ENCODE data around the gene FAM98C. TPM values are rescaled to one million over a fixed set of nuclear protein-coding genes. Genes with fewer than 3 reads are reported as not detected.
"Not testable (repeated sequence)": the region's sequence is repeated elsewhere in the genome, so short reads cannot be mapped to it uniquely, and the experiment has no call there.

The FAM98C gene
- total and polyA plus RNA-seq, 2 of the 13 experiments (the other 11 are each of a cell fraction or from before 2014, with no cell fraction given) = 10.0 to 11.5 TPM

DNA sequence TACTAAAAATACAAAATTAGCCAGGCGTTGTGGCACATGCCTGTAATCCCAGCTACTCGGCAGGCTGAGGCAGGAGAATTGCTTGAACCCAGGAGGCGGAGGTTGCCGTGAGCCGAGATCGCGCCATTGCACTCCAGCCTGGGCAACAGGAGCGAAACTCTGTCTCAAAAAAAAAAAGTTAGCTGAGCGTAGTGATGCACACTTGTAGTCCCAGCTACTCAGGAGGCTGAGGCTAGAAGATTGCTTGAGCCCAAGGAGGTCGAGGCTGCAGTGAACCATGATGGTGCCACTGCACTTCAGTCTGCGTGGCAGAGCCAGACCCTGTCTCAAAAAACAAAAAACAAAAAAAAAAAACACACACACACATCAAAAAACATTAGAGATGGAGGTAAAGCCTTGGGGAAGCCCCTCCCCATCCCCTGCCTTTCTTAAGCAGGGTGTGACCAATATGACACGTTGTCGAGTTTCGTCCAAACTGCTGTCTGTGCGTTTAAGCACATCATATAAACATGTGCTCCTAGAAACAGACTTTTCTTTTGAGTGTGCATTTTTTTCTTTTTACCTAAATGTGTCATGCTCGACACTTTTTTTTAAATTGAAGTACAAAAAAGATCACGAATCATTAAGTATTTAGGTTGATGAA is 24.3 kb downstream of the FAM98C start:
- in situ Hi-C loops (cut with HindIII; ENCODE audit: extremely low pct_ligation_motif_present, low pct_unique_long_range_greater_than_20kb); H3K9ac ChIP-seq (ENCODE audit: insufficient read depth, low read depth, low read length); ATAC-seq; FAIRE-seq; H3K27ac ChIP-seq (ENCODE audit: extremely low read length, insufficient read depth, low read length); H3K9me3 ChIP-seq (ENCODE audit: low read length); intact Hi-C loops (cut with micrococcal nuclease; ENCODE audit: unreplicated experiment); H3K4me3 ChIP-seq (replicated peaks in 1 of 3; ENCODE audit: insufficient read depth in 1 of 3, low read depth in 2 of 3, low read length in 3 of 3); H2AFZ ChIP-seq (ENCODE audit: low read length); H3K36me3 ChIP-seq (replicated peaks in 1 of 2; ENCODE audit: control insufficient read depth in 1 of 2, insufficient read depth in 2 of 2, low read length in 2 of 2); POLR2A ChIA-PET; H3K4me2 ChIP-seq (ENCODE audit: low read depth, low read length); DNase-seq (ENCODE audit: low spot score); H3K27me3 ChIP-seq (ENCODE audit: control insufficient read depth in 1 of 2, insufficient read depth in 2 of 2, low read length in 2 of 2); H3K4me1 ChIP-seq (ENCODE audit: insufficient read depth, low read length); CTCF ChIA-PET (ENCODE audit: low intra/inter-chr PET ratio, low total read pairs); H3K79me2 ChIP-seq (ENCODE audit: insufficient read depth, low read length); H4K20me1 ChIP-seq (ENCODE audit: insufficient read depth, low read length); BruUV-seq (replicated peaks); TF ChIP-seq CREB1 (CRISPR knock-in tag; IDR thresholded peaks at IDR 0.05): not testable (repeated sequence)
- WGBS (ENCODE audit: low lambda C conversion rate) = 39% methylated on average over 16 of the region's 17 CpGs
- TF ChIP-seq CREB1 (IDR thresholded peaks at IDR 0.05) = peak; percentile 48; the same call in 1 of the 2 replicates
- TF ChIP-seq MAFK (conservative IDR thresholded peaks at IDR 0.05 in 1 of 2, IDR thresholded peaks at IDR 0.05 in 1 of 2; ENCODE audit: low read length in 2 of 2) = peak in 1 of 2 experiments; percentile 10; a peak in 1 of 4 replicates

DNA sequence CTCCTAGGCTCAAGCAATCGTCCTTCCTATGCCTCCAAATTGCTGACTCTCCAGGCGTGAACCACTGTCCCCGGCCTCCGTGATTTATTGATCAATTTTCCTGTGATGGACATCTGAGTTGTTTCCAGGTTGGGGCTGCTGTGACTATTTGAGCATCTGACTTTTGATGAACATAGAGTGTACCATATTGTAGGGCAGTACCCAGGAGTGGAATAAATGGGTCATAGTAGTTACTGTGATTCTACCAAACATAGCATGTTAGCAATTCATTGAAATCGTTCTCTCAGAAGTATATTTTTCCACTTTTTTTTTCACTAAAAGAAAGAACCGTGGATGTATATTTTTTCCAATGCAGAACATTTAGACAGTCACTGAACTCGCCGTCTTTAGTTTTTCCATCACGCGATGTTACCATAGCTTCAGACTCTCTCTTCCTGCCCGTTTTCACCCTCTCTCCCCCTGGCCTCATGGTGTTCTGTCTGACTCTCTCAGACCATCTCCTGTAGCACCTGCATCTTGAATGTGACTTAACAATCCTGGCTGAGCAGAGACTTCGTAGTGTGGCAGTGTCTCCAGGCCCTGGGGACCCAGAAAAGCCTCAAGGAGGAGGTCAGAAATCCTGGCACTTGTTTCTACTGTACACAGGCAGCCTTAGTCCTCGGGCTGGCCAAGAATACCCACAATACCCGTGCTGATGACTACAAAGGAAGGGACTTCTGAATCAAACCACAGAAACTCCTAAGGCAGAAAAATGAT is 26.3 kb downstream of the FAM98C start:
- H3K9ac ChIP-seq (ENCODE audit: insufficient read depth, low read depth, low read length) = no peak overlapping the region
- no peak for ATAC-seq
- H3K4me3 ChIP-seq (replicated peaks in 1 of 3; ENCODE audit: insufficient read depth in 1 of 3, low read depth in 2 of 3, low read length in 3 of 3) = no peak overlapping the region
- 23% methylated on average over 14 of the region's 14 CpGs for WGBS (ENCODE audit: low lambda C conversion rate)
- in situ Hi-C loops (cut with HindIII; ENCODE audit: extremely low pct_ligation_motif_present, low pct_unique_long_range_greater_than_20kb) = no loop called here
- no peaks in the 10 kb centered on the region for H3K36me3 ChIP-seq (replicated peaks in 1 of 2; ENCODE audit: control insufficient read depth in 1 of 2, insufficient read depth in 2 of 2, low read length in 2 of 2)
- no peaks in the 10 kb centered on the region for H4K20me1 ChIP-seq (ENCODE audit: insufficient read depth, low read length)
- H3K4me1 ChIP-seq (ENCODE audit: insufficient read depth, low read length) = no peaks in the 10 kb centered on the region
- BruUV-seq (replicated peaks) = no TSS peak
- no peak overlapping the region for H2AFZ ChIP-seq (ENCODE audit: low read length)
- no peaks in the 10 kb centered on the region for H3K79me2 ChIP-seq (ENCODE audit: insufficient read depth, low read length)
- no peak overlapping the region for H3K27ac ChIP-seq (ENCODE audit: extremely low read length, insufficient read depth, low read length)
- no peak for DNase-seq (ENCODE audit: low spot score)
- intact Hi-C loops (cut with micrococcal nuclease; ENCODE audit: unreplicated experiment) = no loop called here
- CTCF ChIA-PET (ENCODE audit: low intra/inter-chr PET ratio, low total read pairs) = no interaction called here
- FAIRE-seq = no peak
- H3K9me3 ChIP-seq (ENCODE audit: low read length) = no peaks in the 10 kb centered on the region
- H3K4me2 ChIP-seq (ENCODE audit: low read depth, low read length) = no peak overlapping the region
- peaks cover 0 to 6% of the 10 kb centered on the region in 2 experiments; a peak in 1 of 5 replicates for H3K27me3 ChIP-seq (ENCODE audit: control insufficient read depth in 1 of 2, insufficient read depth in 2 of 2, low read length in 2 of 2)
- TF ChIP-seq RFXAP (CRISPR knock-in tag; IDR thresholded peaks at IDR 0.05; ENCODE audit: borderline replicate concordance) (no peak), BCL6 (CRISPR knock-in tag; IDR thresholded peaks at IDR 0.05) (no peak)
- TF ChIP-seq, protein P1, sequence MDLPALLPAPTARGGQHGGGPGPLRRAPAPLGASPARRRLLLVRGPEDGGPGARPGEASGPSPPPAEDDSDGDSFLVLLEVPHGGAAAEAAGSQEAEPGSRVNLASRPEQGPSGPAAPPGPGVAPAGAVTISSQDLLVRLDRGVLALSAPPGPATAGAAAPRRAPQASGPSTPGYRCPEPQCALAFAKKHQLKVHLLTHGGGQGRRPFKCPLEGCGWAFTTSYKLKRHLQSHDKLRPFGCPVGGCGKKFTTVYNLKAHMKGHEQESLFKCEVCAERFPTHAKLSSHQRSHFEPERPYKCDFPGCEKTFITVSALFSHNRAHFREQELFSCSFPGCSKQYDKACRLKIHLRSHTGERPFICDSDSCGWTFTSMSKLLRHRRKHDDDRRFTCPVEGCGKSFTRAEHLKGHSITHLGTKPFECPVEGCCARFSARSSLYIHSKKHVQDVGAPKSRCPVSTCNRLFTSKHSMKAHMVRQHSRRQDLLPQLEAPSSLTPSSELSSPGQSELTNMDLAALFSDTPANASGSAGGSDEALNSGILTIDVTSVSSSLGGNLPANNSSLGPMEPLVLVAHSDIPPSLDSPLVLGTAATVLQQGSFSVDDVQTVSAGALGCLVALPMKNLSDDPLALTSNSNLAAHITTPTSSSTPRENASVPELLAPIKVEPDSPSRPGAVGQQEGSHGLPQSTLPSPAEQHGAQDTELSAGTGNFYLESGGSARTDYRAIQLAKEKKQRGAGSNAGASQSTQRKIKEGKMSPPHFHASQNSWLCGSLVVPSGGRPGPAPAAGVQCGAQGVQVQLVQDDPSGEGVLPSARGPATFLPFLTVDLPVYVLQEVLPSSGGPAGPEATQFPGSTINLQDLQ (CRISPR knock-in tag; IDR thresholded peaks at IDR 0.05) = no peak
- POLR2A ChIA-PET = no interaction called here
